HG03060 (cell line): Measurements from ENCODE around the gene ARHGAP27.
"Not testable (repeated sequence)": the region's sequence is repeated elsewhere in the genome, so short reads cannot be mapped to it uniquely, and the experiment has no call there.

Experiments
- ATAC-seq: cut with Tn5 transposase; IDR thresholded peaks from one replicate; pipeline ENCODE4 v1.9.1; 2021; ENCODE audit warnings: low read depth, moderate number of reproducible peaks; ENCODE audit not compliant: unreplicated experiment

Gene ARHGAP27

GRCh38 chr17:45447650-45448049 is 15.0 kb upstream of the ARHGAP27 start:
- not testable (repeated sequence) for ATAC-seq

- ATAC-seq, result not testable (repeated sequence)
These were observed 14.4 kb upstream of the ARHGAP27 start for GRCh38 chr17:45446872-45447625.

GRCh38 chr17:45445901-45446743 is 13.5 kb upstream of the ARHGAP27 start:
- not testable (repeated sequence) for ATAC-seq

DNA sequence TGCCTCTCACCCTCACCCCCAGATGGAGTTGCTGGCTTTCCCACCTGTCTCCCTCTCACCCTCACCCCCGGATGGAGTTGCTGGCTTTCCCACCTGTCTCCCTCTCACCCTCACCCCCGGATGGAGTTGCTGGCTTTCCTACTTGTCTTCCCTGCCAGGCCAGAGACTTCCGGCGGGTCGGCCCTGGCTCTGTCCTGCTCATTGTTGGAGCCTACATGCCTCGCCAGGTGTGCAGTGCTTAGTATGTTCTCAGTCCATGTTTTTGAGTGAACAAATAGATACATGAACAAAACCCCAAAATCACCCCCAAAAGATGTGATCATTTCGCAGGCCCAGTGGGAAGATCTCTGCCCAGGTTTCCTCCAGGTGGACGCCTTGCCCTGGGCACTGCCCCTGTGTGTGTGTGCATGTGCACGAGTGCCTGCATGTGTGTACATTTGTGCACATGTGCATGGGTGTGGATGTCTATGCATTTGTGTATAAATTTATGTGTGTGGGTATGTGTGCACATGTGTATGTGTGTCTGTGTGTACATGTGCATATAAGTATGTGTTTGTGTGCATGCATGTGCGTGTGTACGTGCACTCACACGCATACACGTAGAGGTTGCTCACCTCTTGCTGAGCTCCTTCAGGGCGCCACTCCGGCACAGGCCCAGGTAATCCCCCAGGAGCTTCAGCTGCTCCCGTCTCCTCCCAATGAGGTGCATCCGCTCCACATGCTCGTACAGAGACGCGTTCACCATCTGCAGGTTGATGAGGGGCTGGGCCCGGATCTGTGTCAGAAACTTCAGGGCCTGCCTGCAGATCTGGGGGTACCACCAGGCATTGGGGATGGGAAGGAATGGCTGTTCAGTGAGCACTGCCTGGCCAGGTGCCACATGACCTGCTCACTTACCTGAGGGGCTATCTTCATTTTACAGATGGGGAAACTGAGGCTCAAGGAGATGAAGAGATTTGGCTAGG is 12.5 kb upstream of the ARHGAP27 start:
- not testable (repeated sequence) for ATAC-seq

- ATAC-seq, result not testable (repeated sequence)
These were observed 11.6 kb upstream of the ARHGAP27 start for GRCh38 chr17:45444301-45444700.

GRCh38 chr17:45443371-45444260 is 10.9 kb upstream of the ARHGAP27 start:
- ATAC-seq, result not testable (repeated sequence)

- no peak for ATAC-seq
These were observed 9.0 kb upstream of the ARHGAP27 start for GRCh38 chr17:45441526-45442310.

GRCh38 chr17:45440839-45441515 is 8.3 kb upstream of the ARHGAP27 start:
- ATAC-seq, result not testable (repeated sequence)

GRCh38 chr17:45440161-45440778 is 7.6 kb upstream of the ARHGAP27 start:
- no peak for ATAC-seq

DNA sequence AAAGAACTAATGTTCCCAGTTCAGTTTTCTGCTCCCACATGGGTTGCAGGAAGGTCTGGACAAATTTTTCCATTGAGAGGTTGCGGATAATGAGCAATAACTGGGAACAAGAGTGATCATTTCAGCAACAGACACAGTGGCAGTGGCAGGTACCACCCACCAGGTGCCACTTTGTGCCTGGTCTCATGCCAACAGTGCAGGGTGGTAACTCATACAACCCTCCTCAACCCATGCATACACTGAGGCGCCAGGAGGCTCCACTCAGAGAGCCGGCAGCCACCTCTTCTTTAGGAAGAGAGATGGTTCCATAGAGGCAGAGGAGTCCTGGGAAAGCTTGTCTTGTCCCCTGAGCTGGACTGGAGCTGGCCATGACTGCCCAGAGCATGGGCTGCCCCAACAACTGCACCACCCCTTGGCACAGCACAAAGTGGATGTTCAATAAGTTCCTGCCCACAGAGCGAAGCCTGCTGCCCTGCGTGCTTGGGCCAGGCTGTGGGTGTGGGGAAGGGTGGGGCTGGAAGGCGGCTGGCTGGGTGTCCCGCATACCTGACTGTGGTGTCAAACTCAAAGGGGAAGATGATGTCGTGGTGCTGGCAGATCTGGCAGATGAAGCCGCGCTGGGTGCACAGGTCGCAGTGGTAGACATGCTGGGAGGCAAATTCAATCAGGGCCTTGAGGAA is 6.4 kb upstream of the ARHGAP27 start:
- ATAC-seq, result no peak

GRCh38 chr17:45437465-45438283 is 5.0 kb upstream of the ARHGAP27 start:
- no peak for ATAC-seq

GRCh38 chr17:45436625-45437464 is 4.2 kb upstream of the ARHGAP27 start:
- ATAC-seq, result no peak

DNA sequence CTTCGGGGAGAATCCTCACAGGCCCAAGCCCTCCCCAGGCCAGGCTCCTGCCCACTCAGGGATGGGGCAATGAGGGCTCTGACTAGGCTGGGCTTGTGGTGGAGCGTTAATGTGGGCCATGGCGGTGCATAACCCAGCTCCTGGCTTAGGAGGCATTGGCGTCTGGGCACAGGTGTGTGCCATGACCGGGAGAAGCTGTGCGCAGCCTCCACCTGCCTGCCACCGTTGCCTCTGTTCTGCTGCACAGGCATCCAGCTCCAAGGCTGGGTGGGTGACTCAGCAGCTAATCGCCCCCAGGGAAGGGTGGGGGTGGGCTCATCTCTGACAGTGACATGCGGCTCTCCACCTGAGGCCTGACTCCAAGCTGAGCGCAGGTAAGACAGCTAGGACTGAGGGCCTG is 3.5 kb upstream of the ARHGAP27 start:
- no peak for ATAC-seq

DNA sequence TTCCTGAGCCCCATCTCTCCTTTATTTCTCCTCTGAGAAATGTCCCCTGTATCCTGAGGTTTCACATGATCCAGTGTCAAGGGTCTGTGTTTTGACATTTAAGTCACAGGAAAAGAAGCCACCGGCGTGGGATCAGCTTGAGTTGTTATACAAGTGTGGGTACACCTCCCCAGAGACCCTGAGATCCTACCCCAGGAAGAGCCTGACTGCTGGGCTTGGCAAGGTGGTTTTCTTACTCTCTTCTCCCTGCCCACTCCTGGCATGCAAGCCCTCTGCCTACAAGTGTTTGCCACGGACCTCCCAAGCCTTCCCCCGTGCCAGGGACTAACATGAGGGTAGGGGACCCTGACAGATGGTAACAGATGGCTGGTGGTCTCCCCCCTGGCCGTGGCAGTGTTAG is 2.8 kb upstream of the ARHGAP27 start:
- no peak for ATAC-seq

DNA sequence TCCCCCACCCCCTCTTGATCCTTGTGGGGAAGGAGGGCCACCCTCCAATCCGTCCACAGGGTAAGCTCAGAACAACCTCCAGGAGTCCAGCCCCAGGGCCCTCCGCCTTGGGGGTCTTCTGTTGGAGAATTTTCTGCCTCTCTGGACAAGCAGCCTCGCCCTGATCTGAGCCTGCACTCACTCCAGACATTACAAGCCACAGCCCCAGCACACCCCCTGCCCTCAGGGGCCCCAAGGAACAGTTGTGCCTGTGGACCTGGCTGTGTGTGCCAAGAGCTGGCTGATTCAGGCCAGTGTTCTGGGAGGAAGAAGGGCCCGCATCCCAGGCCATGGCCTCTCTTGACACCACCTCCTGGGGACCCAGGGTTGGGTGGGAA is 477 bp upstream of the ARHGAP27 start:
- ATAC-seq, result no peak
